HG02759 (cell line): ENCODE measurements around the gene DAP.
"Not testable (repeated sequence)": the region's sequence is repeated elsewhere in the genome, so short reads cannot be mapped to it uniquely, and the experiment has no call there.

Experiments
- ATAC-seq: cut with Tn5 transposase; IDR thresholded peaks from one replicate; pipeline ENCODE4 v1.9.1; 2021; ENCODE audit warnings: mild to moderate bottlenecking, moderate library complexity; ENCODE audit not compliant: unreplicated experiment

DAP gene

DNA sequence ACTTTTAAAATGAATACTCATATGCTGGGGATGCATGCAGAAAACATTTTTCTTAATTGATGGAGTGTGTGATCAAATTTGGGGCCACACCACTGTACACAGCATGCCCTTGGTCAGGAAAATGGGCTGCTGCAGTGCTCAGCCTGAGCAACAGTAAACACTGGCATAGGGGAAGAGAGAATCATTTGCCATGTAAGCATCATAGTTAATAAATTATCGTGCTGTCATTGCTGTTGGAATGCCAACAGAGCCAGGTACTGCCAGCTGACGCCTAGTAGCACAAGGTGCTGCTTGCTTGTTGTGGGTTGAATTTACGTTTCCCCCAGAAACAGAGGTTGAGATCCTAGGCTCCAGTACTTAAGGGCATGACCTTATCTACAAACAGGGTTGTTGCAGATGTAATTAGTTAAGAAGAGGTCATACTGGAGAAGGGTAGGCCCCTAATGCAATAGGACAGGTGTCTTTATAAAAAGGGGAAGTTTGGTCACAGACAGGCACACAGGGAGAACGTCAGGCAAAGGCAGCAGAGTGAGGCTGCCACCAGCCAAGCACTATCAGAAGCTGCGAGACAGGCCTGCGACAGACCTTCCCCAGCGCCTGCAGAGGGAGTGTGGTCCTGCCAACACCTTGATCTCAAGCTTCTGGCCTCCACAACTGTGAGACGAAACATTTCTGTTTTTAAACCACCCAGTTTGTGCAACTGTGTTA lies 25.3 kb downstream of the DAP start:
- ATAC-seq = peak; percentile 80

DNA sequence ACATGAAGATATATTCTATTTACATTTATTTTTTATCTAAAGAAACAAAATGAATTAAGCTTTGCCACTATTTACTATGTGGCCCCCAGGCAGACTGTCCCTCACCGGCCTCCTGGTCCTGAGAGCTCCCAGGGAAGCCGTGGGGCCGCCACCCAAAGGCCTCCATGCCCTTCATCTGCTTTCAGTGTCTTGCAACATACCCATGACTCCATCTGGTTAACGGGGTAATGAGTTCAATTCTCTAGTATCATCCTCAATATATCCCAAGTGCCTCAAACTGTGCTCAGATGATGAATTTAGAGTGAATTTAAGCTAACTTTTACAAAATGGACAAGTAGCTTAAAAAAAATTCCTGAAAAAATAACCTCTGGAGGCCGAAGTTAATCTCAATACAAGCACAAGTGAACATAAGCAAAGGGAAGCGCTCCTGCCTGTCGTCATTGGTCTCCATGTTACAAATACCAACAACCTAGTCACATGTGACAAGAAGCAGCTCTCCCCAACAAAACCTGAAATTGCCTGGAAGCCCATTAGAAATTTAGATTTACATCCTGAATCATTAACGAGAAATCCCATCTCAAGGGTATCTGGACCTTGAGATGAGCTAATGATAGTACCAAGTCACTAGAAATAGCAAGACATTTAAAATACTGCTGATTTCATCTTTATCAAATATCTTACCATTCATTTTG lies 26.1 kb downstream of the DAP start:
- ATAC-seq = no peak

DNA sequence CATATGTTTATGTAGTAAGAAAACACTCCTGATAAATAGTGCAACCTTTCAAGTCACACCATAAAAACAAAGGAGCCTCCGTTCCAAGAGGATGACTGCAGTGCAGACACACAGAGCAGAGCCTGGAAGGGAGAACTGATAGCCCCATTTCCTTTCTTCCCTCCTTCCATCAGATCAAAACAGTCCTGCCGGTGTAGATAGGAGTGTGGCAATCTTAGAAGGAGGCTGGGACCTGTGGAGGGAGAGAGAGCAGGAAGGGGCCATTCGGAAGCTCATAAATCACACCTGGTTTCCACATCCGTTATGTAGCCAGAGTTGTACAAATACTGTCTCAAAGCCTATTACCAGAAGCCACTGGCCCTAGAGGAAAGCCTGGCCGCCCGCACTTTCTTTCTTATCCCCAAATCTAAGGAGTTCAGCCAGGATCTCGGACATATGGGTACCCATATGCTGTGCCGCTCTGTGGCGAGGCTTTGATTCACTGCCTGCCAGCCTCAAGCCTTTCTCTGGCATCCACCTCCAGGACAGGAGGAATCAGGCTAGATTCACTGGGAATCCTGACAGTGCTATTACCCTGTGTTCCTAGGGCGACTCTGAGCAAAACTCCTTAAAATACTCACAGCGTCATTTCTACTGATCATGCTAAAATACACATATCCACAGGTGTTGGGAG lies 26.9 kb downstream of the DAP start:
- ATAC-seq = no peak

DNA sequence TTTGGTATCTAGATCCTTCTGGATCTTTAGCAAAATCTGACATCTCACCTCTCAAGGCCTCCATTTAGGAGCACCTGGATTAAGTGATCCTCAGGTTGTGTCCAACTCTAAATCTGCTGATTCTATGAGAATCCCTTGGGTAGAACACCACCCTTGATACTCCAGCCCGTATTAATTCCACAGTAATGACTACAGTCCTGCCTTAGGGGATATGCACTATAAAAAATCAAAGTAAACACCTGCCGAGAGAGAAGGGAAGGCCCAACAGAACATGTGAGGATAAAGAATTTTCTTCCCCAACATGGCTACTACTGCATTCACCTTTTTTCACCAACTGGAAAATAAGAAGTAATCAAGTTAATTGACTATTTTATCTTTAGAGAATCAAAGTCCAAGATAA lies 27.6 kb downstream of the DAP start:
- peak; percentile 6 for ATAC-seq

DNA sequence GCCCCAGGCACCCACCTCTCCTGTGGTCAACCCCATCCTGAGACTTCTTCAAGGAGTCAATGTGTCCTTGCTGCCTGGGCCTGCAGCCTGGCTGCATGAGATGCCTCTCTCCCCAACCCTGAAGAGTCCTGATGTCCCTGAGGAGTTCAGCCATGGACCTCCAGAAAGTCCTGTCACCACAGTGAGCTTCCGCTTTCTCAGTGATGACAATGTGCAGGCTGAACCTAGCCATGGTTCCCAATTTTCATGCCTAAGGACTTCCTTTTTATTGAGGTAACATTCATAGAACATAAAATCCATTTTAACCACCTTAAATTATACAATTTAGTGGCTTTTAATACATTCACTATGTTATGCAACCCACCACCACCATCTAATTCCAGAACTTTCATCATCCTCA lies 29.1 kb downstream of the DAP start:
- no peak for ATAC-seq

DNA sequence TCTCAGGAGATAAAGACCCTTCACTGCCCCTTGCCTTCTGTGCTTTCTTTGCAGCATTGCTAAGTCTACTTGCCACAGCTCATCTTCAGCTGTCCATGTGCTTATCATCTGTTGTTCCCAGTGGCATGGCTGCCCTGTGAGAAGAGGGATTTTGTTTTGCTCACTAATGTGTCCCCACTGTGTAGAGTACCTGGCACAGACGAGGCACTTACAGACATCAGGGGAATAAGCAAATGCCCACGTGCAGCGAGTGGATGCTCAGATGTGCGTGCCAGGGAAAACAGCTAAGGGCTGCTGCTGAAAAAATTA lies 31.0 kb downstream of the DAP start:
- ATAC-seq = no peak

DNA sequence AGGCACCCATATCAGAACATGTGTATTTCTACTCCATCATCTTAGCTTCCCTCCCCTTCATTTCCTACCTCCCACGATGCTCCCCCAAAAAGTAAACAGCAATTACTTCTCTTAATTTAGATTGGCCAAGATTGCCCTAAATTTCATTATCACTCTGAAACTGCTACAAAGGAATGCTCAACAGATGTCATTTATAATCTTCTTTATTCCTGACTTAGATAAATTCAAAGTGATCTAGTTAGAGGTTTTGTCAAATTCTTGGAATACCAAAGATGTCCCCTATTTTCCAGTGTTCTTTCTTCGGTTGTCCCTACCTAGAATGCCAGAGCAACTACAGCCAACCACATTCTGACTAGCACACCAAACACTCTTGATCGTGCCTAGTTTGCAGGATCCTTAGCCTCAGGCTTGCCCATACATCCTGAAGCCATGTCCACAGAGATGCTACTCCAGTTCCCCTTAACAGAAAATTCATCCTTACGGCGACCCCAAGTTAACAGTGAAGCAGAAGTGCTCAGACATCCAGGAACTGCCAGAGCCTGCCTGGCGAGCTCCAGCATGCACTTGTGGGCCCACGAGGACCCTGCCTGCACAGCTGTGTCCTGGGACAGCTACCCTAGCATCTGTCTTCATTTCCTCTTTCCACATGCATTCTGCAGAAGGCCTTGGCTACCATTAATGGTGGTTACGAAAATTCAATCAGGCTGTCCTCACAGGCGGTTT lies 31.6 kb downstream of the DAP start:
- ATAC-seq = no peak

DNA sequence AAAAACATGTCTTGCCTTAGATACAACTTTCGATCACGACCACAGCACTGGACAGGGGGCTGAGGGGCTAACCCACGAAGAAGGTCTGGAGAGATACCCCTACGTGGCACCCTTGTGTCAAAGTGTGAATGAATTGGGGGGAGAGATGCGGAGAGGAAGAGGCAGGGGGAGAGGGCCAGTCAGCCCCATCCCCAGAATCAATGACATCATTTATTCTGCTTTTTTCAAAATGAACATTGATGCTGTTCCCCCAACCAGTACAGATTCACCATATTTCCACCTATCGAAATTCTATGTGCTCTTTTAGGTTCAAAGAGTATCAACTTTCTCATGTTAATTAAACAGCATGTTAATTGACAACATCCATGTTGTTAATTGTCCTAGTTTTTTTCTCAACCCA lies 32.4 kb downstream of the DAP start:
- ATAC-seq = no peak

DNA sequence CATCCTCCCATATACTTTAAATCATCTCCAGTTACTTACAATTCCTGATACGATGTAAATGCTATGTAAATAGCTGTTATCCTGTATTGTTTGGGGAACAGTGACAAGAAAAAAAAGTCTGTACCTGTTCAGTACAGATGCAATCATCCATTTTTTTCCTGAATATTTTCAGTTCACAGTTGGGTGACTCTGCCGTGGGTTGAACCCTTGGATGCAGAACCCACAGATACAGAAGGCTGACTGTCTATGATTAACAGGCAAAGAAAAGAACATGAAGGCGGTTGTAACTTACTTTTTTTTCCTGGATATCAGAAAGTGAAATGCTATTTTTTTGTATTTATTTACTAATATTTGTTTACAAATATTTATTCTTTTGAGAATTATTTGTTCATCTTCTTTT lies 33.2 kb downstream of the DAP start:
- ATAC-seq = no peak

DNA sequence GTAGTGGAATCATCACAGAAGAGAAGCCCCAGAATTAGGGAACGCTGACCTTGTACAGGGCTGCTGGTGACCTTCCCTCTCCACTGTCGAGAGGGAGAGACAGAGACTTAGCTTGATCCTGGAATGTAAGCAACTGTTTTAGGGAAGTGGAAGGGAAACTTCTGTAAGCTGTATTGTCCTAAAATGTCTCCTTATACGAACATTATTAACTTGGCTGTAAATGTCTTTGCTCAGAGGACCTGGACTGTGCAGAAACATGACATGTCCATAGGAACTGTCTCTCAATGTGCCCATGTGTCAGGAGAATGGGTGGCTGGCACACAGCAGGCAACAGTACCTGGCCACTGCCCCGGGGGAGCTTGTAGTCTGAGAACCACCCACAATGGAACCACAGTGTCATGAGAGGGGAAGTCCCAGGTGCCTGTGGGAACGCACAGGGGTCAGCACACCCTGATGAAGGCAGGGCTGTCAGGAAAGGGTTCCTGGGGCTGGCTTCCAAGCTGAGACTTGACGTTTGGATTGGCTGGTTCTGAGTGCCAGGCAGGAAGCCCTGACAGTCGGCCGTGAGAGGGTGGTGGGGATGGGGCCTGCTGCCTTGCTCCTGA lies 34.0 kb downstream of the DAP start:
- ATAC-seq = peak; percentile 99

DNA sequence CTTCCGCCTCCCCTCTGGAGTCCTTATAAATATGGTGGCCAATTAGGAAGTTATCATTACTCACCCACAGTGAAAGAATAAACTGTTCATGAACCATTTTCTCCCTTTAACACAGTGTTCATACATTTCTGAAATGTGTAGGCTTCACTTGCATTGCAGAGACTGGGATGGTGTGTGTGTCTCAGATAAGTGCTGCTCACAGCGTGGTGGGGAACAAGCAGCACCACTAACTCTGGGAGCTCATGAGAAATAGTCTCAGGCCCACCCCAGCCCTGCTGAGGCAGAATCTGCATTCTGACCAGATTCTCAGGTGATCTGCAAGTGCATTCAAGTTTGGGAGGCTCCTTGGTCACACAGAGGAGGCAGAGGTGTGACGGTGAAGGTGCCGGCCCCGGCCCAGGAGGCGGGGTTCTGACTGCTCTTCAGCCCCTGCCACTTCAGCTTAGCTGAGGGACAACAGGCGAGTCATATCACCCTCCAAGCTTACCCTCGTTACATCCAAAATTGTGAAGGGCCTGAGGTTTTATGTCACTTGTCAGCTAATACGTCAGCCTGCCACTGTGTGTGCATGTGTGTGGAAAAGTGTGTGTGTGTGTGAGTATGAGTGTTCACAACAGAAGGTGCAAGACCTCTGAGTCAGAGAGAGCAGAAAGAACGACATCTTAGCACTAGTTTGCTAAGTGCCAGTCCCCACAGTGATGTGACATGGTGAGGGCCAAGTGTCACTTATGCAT lies 34.7 kb downstream of the DAP start:
- peak; percentile 14 for ATAC-seq

DNA sequence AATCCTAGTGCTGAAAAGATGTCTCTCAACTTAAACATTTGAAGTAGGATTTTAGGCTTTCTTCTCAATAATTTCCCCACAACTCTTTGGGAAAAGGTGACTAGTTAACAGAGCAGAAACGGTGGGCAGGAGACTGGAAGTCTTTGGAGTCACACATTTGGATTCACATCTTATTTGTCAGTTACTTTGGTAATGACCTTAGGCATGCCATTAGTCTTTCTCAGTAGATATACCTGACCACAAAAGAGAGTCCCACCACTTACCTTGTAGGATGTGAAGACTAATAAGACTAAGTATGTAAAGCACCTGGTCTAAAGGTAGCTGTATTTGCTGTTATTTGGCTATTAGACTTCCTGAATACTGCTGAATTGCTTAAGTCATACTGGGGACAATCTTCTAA lies 35.4 kb downstream of the DAP start:
- no peak for ATAC-seq

DNA sequence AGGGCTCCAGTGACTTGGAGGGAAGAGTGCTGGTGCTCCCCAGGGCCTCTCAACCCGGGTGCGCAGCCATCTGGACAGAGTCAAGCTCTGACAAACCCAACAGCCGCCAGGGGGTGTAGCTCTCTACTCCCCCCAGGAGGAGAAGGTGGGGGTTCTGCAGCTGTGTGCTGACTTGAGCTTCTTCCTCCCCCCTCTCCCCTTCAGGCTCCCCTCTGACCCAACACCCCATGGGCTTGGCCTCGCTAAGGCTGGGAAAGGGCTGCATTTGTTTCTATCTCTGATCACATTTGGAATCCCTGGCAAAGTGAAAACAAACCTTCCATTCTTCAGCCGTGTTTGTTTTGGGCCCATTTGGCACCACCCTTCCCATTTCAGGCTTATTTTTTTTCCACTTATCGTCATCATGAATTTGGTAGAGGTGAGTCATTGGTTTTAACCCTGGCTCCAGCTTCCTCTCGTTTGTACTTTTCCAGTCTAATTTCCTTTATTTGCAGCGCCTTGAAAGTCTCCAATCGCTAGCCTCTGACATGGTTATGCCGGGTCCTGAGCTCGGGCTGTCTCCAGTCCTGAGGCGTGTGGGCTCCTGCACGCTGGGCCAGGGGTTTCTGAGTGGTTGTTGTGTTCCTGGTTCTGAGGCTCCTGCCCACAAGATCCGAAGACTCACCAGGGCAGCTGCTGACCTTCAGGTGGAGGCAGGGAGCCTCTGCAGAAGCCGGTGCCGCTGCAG lies 36.1 kb downstream of the DAP start:
- ATAC-seq = no peak

DNA sequence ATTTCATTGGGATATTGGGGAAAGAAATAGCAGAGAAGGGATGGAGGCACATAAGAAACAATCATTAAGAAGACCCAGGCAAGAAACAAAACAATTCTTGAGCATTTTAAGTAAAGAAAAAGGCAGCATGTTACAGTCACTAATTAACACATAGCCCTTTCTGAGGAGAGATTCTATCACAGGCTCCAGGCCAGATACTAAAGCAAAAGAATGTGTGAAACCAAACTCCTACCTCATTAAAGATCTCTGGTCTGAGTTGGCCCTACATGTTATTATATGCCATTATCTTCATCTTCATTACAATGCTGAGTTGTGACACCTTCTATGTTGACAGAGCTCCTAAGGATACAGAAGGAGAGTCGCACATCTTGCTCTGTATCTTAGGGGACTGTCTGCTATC lies 37.5 kb downstream of the DAP start:
- no peak for ATAC-seq

DNA sequence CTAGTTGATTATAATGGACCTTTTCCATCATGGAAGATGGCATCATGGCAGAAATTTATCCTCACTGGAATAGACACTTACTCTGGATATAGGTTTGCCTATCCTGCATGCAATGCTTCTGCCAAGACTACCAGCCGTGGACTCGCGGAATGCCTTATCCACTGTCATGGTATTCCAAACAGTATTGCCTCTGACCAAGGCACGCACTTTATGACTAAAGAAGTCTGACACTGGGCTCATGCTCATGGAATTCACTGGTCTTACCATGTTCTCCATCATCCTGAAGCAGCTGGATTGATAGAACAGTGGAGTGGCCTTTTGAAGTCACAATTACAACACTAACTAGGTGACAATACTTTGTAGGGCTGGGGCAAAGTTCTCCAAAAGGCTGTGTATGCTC lies 40.3 kb downstream of the DAP start:
- ATAC-seq = not testable (repeated sequence)

DNA sequence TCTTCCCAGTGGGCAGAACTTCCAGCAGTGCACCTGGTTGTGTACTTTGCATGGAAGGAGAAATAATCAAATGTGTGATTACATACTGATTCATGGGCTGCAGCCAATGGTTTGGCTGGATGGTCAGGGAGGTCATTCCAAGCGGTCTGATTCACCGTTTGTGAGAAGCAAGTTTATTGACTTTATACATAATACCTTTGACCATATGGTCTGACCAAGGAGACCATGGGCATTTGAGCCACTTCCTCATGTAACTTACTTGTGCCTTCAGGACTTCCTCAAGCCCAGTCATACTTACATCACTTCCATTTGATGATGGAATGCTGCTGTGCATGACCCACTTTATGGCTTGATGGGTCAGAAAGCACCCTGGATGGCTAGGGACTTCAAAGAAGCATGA lies 41.1 kb downstream of the DAP start:
- ATAC-seq = no peak

DNA sequence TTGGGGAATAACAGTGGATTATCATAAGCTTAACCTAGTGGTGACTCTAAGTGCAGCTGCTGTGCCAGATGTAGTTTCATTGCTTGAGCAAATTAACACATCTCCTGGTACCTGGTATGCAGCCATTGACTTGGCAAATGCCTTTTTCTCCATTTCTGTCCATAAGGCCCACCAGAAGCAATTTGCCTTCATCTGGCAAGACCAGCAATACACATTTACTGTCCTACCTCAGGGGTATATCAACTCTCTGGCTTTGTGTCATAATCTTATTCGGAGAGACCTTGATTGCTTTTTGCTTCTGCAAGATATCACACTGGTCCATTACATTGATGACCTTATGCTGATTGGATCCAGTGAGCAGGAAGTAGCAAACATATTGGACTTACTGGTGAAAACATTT lies 42.4 kb downstream of the DAP start:
- not testable (repeated sequence) for ATAC-seq

DNA sequence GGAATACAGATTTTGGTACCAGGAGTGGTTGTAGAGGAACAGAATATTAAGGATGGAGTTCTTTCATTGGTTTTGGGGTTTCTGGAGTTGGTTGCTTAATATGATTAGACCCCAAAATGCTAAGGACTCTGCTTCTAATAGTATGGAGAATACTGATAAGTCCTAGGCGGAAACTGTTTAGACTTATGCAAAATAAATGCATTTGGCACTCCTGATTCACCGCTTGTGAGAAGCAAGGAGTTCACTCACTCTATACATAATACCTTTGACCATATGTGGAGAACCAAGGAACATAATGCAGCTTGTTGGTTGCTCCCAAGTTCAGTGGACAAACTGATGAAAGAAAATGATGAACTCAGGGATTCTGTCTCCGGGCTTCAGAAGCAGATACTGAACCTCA lies 44.2 kb downstream of the DAP start:
- not testable (repeated sequence) for ATAC-seq

DNA sequence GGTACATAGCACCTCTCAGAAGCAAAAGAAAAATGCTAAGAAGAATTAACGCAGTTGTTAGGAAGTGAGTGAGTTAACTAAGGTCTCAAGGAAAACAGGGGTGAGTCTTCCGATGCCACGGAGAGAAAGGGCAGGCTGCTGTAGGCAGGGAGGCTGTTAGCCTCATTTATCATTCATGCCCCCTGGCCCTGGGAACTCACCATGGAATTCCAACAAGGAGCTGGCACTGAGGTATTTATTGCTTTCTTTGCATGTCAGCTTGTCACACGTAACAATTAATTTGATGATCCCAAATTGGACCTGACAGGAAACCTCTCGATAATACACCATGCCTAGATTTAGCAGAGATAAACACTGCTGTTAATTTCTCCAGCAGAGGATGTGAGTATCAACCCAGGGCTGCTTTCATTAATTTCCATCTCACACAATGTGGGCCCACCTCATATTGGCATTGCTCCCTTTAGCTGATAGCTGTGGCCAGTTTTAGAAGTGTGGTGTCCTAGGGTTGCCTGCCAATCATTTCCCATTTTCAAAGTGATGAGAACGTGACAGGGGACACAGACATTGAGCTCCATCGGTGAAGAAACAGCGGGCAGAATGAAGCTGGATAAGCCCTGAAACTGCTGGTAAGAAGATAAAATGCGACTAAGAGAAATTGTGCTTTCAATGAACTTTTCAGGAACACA lies 45.3 kb downstream of the DAP start:
- no peak for ATAC-seq
